ENCODE results near the gene CA6.
"Not testable (repeated sequence)": the region's sequence is repeated elsewhere in the genome, so short reads cannot be mapped to it uniquely, and the experiment has no call there.

Gene CA6

GRCh38 chr1:9004700-9005394, 59.2 kb downstream of the CA6 start:
- peak; percentile 80 for DNase-seq (ENCODE audit: low read depth)

GRCh38 chr1:9005395-9005708, 59.7 kb downstream of the CA6 start:
- no peak for DNase-seq (ENCODE audit: low read depth)

- DNase-seq (ENCODE audit: low read depth), result no peak
Observed at GRCh38 chr1:9006956-9007615, 61.4 kb downstream of the CA6 start.

GRCh38 chr1:9008236-9008635, 62.6 kb downstream of the CA6 start:
- no peak for DNase-seq (ENCODE audit: low read depth)

- no peak for DNase-seq (ENCODE audit: low read depth)
Observed at GRCh38 chr1:9009438-9010370, 64.0 kb downstream of the CA6 start.

GRCh38 chr1:9010781-9011323, 65.2 kb downstream of the CA6 start:
- DNase-seq (ENCODE audit: low read depth), result no peak

GRCh38 chr1:9013819-9014218, 68.2 kb downstream of the CA6 start:
- DNase-seq (ENCODE audit: low read depth), result no peak

- no peak for DNase-seq (ENCODE audit: low read depth)
Observed at GRCh38 chr1:9014475-9015375, 69.1 kb downstream of the CA6 start.

GRCh38 chr1:9016455-9016854, 70.8 kb downstream of the CA6 start:
- DNase-seq (ENCODE audit: low read depth), result no peak

GRCh38 chr1:9018333-9018732, 72.7 kb downstream of the CA6 start:
- DNase-seq (ENCODE audit: low read depth), result no peak

- DNase-seq (ENCODE audit: low read depth), result no peak
Observed at GRCh38 chr1:9019896-9020295, 74.2 kb downstream of the CA6 start.

GRCh38 chr1:9020305-9020704, 74.6 kb downstream of the CA6 start:
- no peak for DNase-seq (ENCODE audit: low read depth)

GRCh38 chr1:9022026-9022738, 76.5 kb downstream of the CA6 start:
- DNase-seq (ENCODE audit: low read depth), result not testable (repeated sequence)

- no peak for DNase-seq (ENCODE audit: low read depth)
Observed at GRCh38 chr1:9022773-9023172, 77.1 kb downstream of the CA6 start.

Data from fibroblast of the conjunctiva (primary cell).